AG08395 (cell line): ENCODE measurements around the gene RXFP2.
A peak's percentile ranks its signal among the peaks of the same experiment; 100 is the strongest.

Experiments used
- DNase-seq: peaks from one replicate; pipeline ENCODE4 v3.0.0; 2012; ENCODE audit warnings: mixed read lengths, low spot score

Gene RXFP2

GRCh38 chr13:31739226-31739625 is at the start of gene RXFP2:
TSS of gene RXFP2 (plus strand) at chr13:31739526. CDS start at chr13:31739613, 87 bp downstream.
- DNase-seq: no peak

GRCh38 chr13:31697290-31697689 is 42.0 kb upstream of the RXFP2 start:
- DNase-seq: peak; percentile 15

- DNase-seq: no peak
Observed at GRCh38 chr13:31699650-31700049, 39.7 kb upstream of the RXFP2 start.

- DNase-seq: no peak
Observed at GRCh38 chr13:31703780-31704179, 35.5 kb upstream of the RXFP2 start.

GRCh38 chr13:31706105-31706504 is 33.2 kb upstream of the RXFP2 start:
- no peak for DNase-seq

- no peak for DNase-seq
Observed at GRCh38 chr13:31717583-31717982, 21.7 kb upstream of the RXFP2 start.

GRCh38 chr13:31719214-31719613 is 20.1 kb upstream of the RXFP2 start:
- DNase-seq: no peak

- DNase-seq: no peak
Observed at GRCh38 chr13:31722673-31723072, 16.7 kb upstream of the RXFP2 start.

- DNase-seq: no peak
Observed at GRCh38 chr13:31725841-31726240, 13.5 kb upstream of the RXFP2 start.

GRCh38 chr13:31731921-31732320 is 7.4 kb upstream of the RXFP2 start:
- no peak for DNase-seq

GRCh38 chr13:31733066-31733465 is 6.3 kb upstream of the RXFP2 start:
- no peak for DNase-seq

- DNase-seq: no peak
Observed at GRCh38 chr13:31733647-31734046, 5.7 kb upstream of the RXFP2 start.

- peak; percentile 69 for DNase-seq
Observed at GRCh38 chr13:31742097-31742734, 2.9 kb downstream of the RXFP2 start.

- no peak for DNase-seq
Observed at GRCh38 chr13:31747291-31747690, 8.0 kb downstream of the RXFP2 start.

- no peak for DNase-seq
Observed at GRCh38 chr13:31747966-31748365, 8.6 kb downstream of the RXFP2 start.

GRCh38 chr13:31749929-31750328 is 10.6 kb downstream of the RXFP2 start:
- peak; percentile 83 for DNase-seq

GRCh38 chr13:31755211-31755610 is 15.9 kb downstream of the RXFP2 start:
- no peak for DNase-seq

- peak; percentile 76 for DNase-seq
Observed at GRCh38 chr13:31755803-31756212, 16.5 kb downstream of the RXFP2 start.

GRCh38 chr13:31756346-31756745 is 17.0 kb downstream of the RXFP2 start:
- DNase-seq: peak; percentile 79

- peak; percentile 38 for DNase-seq
Observed at GRCh38 chr13:31761951-31762350, 22.6 kb downstream of the RXFP2 start.

GRCh38 chr13:31764556-31764955 is 25.2 kb downstream of the RXFP2 start:
- DNase-seq: no peak

- peak; percentile 54 for DNase-seq
Observed at GRCh38 chr13:31765138-31765785, 25.9 kb downstream of the RXFP2 start.

GRCh38 chr13:31767175-31767900 is 28.0 kb downstream of the RXFP2 start:
- peak; percentile 82 for DNase-seq
